Transverse colon (tissue), 3 donors: Measurements from ENCODE around the gene KRT7.

ENCODE experiments used
- CTCF ChIP-seq, 5 experiments: fragments of 200-600 bp in 3 of 5; fragments of 450-650 bp in 2 of 5; sonication (generic) in 3 of 5; IDR thresholded peaks; 1 replicate in 2 of 5; 2 replicates in 3 of 5; pipeline ENCODE4 v1.5.1; 2016 to 2017; ENCODE audit warnings: antibody characterized with exemption in 5 of 5, inconsistent platforms in 3 of 5, mild to moderate bottlenecking in 2 of 5, moderate library complexity in 1 of 5
- POLR2A ChIP-seq: fragments of 450-650 bp; IDR thresholded peaks from one replicate; pipeline ENCODE4 v1.6.1; 2016; ENCODE audit warnings: antibody characterized with exemption, mild to moderate bottlenecking, moderate library complexity

- no peak for TF ChIP-seq CTCF (IDR thresholded peaks at IDR 0.05)
- TF ChIP-seq POLR2A, result no peak
Observed at GRCh38 chr12:52188658-52189057, 44.4 kb upstream of the KRT7 start.
